ENCODE data around the gene KRTCAP2. TPM values are rescaled to one million over a fixed set of nuclear protein-coding genes. Genes with fewer than 3 reads are reported as not detected.

Gene KRTCAP2
- total RNA-seq, 4 donors from 2014 or later: 79.8 to 263 (median 162) TPM

GRCh38 chr1:155179112-155180031 lies 6.3 kb upstream of the KRTCAP2 start:
- peaks cover 1% of the 10 kb centered on the region for H3K27me3 ChIP-seq
- intact Hi-C loops (cut with DNase I): no loop called here
- no peaks in the 10 kb centered on the region for H3K36me3 ChIP-seq
- TF ChIP-seq CTCF (IDR thresholded peaks at IDR 0.05) (no peak), POLR2A (IDR thresholded peaks at IDR 0.05) (no peak)
- no peaks in the 10 kb centered on the region for H3K9me3 ChIP-seq
- H3K27ac ChIP-seq: no peak overlapping the region
- no peak overlapping the region for H3K4me3 ChIP-seq (replicated peaks in 1 of 3)
- 92 to 93% methylated on average over 26 to 29 of the region's 31 CpGs for WGBS, 2 donors
- DNase-seq: no peak
- peaks cover 0 to 7% of the 10 kb centered on the region in 2 donors for H3K4me1 ChIP-seq

GRCh38 chr1:155178441-155179111 lies 5.5 kb upstream of the KRTCAP2 start:
- TF ChIP-seq POLR2A (IDR thresholded peaks at IDR 0.05): no peak
- no peak for TF ChIP-seq CTCF (IDR thresholded peaks at IDR 0.05)
- H3K9me3 ChIP-seq: no peaks in the 10 kb centered on the region
- intact Hi-C loops (cut with DNase I): no loop called here
- H3K4me1 ChIP-seq: peaks cover 2 to 15% of the 10 kb centered on the region in 2 donors
- no peak for DNase-seq
- WGBS, 2 donors: 85 to 87% methylated on average over 26 to 28 of the region's 30 CpGs
- H3K27ac ChIP-seq: no peak overlapping the region
- no peaks in the 10 kb centered on the region for H3K36me3 ChIP-seq
- no peak overlapping the region for H3K4me3 ChIP-seq (replicated peaks in 1 of 3)
- peaks cover 7% of the 10 kb centered on the region for H3K27me3 ChIP-seq

GRCh38 chr1:155177918-155178281 lies 4.8 kb upstream of the KRTCAP2 start:
- Histone ChIP-seq H3K27ac (no peak overlapping the region), H3K9me3 (no peaks in the 10 kb centered on the region), H3K4me1 (peaks cover 5 to 18% of the 10 kb centered on the region in 2 donors), H3K27me3 (peaks cover 7% of the 10 kb centered on the region), H3K36me3 (no peaks in the 10 kb centered on the region), H3K4me3 (replicated peaks in 1 of 3) (no peak overlapping the region)
- 83 to 97% methylated on average over 1 to 9 of the region's 9 CpGs for WGBS, 2 donors
- DNase-seq: no peak
- TF ChIP-seq POLR2A (IDR thresholded peaks at IDR 0.05): no peak
- TF ChIP-seq CTCF (IDR thresholded peaks at IDR 0.05): no peak
- intact Hi-C loops (cut with DNase I): no loop called here

- intact Hi-C loops (cut with DNase I): no loop called here
- no peaks in the 10 kb centered on the region for H3K9me3 ChIP-seq
- 74 to 80% methylated on average over 9 to 11 of the region's 11 CpGs for WGBS, 2 donors
- H3K27me3 ChIP-seq: peaks cover 7% of the 10 kb centered on the region
- no peak overlapping the region for H3K27ac ChIP-seq
- peaks cover 9 to 19% of the 10 kb centered on the region in 2 donors for H3K4me1 ChIP-seq
- TF ChIP-seq POLR2A (IDR thresholded peaks at IDR 0.05) (no peak), CTCF (IDR thresholded peaks at IDR 0.05) (no peak)
- no peaks in the 10 kb centered on the region for H3K36me3 ChIP-seq
- no peak overlapping the region for H3K4me3 ChIP-seq (replicated peaks in 1 of 3)
- no peak for DNase-seq
Observed at GRCh38 chr1:155177192-155177917, 4.3 kb upstream of the KRTCAP2 start.

Data from thyroid gland (tissue), 4 donors.